OCI-LY7 (cell line): ENCODE measurements around the gene MRPS27.

ENCODE experiments used
- EZH2phosphoT487 ChIP-seq: fragments of 200-600 bp; sonication (generic); IDR thresholded peaks from 2 replicates; pipeline ENCODE4 v1.6.1; 2018; ENCODE audit warnings: low read depth, borderline replicate concordance, mild to moderate bottlenecking, mixed run types, antibody characterized with exemption, low read length, moderate library complexity, mixed read lengths
- TF ChIP-seq, protein P1 (sequence below): fragments of 200-600 bp; sonication (generic); conservative IDR thresholded peaks from 2 replicates; pipeline ENCODE4 v1.5.1; 2014; ENCODE audit warnings: mild to moderate bottlenecking, antibody characterized with exemption, low read length, moderate library complexity, mixed read lengths

- TF ChIP-seq, protein P1, sequence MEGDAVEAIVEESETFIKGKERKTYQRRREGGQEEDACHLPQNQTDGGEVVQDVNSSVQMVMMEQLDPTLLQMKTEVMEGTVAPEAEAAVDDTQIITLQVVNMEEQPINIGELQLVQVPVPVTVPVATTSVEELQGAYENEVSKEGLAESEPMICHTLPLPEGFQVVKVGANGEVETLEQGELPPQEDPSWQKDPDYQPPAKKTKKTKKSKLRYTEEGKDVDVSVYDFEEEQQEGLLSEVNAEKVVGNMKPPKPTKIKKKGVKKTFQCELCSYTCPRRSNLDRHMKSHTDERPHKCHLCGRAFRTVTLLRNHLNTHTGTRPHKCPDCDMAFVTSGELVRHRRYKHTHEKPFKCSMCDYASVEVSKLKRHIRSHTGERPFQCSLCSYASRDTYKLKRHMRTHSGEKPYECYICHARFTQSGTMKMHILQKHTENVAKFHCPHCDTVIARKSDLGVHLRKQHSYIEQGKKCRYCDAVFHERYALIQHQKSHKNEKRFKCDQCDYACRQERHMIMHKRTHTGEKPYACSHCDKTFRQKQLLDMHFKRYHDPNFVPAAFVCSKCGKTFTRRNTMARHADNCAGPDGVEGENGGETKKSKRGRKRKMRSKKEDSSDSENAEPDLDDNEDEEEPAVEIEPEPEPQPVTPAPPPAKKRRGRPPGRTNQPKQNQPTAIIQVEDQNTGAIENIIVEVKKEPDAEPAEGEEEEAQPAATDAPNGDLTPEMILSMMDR = no peak
- no peak for TF ChIP-seq EZH2phosphoT487
These were observed 139.1 kb downstream of the MRPS27 start for GRCh38 chr5:72180925-72181324.
